ENCODE measurements around the gene RBM33. TPM values are rescaled to one million over a fixed set of nuclear protein-coding genes. Genes with fewer than 3 reads are reported as not detected.
"Not testable (repeated sequence)": the region's sequence is repeated elsewhere in the genome, so short reads cannot be mapped to it uniquely, and the experiment has no call there.

Gene RBM33
- total RNA-seq, 1 donor from 2014 or later = 67.2 TPM

DNA sequence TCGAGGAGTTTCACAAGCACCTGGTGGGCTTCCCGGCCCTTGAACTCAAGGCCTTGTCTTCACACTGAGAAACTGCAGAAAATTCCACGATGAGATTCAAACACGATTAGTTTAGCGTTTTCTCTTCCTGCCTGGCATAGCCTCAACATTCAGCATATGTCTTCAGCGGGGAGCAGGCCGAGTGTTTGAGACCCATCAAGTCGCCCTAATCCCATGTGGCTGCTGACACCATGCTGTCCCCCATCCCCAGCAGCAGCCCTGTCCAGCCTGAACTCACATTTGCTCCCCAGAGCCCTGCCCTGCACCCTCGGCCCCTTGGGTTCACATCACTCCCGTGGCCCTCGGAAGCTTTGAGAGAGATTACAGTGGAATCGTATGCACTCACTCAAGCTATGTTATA, 35.3 kb upstream of the RBM33 start:
- Mint-ChIP-seq H3K4me3 (no peak overlapping the region), H3K36me3 (no peaks in the 10 kb centered on the region), H3K27me3 (peaks cover 10% of the 10 kb centered on the region), H3K9me3 (no peaks in the 10 kb centered on the region), H3K4me1 (ENCODE audit: unreplicated experiment) (no peaks in the 10 kb centered on the region), H3K27ac (no peak overlapping the region)
- no peak for TF ChIP-seq CTCF (conservative IDR thresholded peaks at IDR 0.05)
- no peak for DNase-seq (ENCODE audit: extremely low spot score, unreplicated experiment)

DNA sequence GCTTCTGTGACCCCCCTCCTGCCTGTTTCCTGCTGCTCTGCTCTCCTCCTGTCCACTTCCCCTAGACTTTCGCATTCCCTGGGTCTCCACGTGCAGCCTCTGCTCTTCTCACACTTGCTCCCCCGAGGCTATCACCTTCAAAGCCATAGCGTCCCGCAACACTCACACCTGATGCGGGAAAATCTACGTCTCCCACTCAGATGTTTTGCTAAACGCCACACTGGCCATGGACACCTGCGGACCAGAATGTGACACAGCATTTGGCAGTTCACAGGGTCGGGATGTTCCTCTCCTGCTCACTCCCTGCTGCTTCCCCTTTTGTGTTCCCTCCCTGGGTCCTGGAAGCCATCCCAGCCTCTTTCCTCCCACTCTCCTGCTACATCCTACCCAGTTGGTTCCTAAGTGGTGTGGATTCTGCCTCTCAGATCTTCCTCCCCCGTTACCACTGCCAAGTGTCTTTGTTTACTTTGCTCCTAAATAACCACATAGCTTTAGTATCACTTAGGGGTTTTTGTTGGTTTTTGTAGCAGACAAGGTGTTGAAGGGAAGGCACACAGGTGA, 33.7 kb upstream of the RBM33 start:
- peaks cover 10% of the 10 kb centered on the region for H3K27me3 Mint-ChIP-seq
- no peak for DNase-seq (ENCODE audit: extremely low spot score, unreplicated experiment)
- no peaks in the 10 kb centered on the region for H3K4me1 Mint-ChIP-seq (ENCODE audit: unreplicated experiment)
- TF ChIP-seq CTCF (conservative IDR thresholded peaks at IDR 0.05) = no peak
- H3K4me3 Mint-ChIP-seq = no peak overlapping the region
- no peak overlapping the region for H3K27ac Mint-ChIP-seq
- peaks cover 5% of the 10 kb centered on the region for H3K9me3 Mint-ChIP-seq
- H3K36me3 Mint-ChIP-seq = peaks cover 7% of the 10 kb centered on the region

DNA sequence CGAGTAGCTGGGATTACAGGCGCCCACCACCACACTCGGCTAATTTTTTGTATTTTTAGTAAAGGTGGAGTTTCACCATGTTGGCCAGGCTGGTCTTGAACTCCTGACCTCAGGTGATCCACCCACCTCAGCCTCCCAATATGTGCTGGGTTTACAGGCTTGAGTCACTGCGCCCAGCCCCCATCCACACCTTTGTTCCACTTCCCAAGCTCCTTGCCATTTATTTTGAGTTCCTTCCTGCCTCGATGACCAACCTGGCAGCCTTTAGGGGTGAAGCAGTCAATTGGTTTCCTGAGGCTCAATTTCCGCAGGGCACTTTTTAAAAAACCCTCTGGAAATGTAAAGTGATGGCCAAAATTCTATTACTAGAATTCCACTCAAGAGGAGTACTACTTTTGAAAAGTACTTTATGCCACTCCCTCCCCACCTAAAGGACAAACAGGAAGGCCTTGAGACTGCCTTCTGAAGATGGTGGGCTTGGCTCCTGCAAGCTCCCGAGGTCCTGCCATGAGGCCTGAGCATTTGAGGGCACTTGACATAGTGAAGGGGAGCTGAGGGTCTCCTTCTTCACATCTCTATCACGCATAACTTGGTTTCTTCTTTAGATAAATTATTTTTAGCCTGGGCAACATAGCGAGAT, 32.5 kb upstream of the RBM33 start:
- H3K27ac Mint-ChIP-seq = no peak overlapping the region
- no peak overlapping the region for H3K4me3 Mint-ChIP-seq

GRCh38 chr7:155612658-155613057, 31.8 kb upstream of the RBM33 start:
- no peaks in the 10 kb centered on the region for H3K4me1 Mint-ChIP-seq (ENCODE audit: unreplicated experiment)
- no peak overlapping the region for H3K4me3 Mint-ChIP-seq
- H3K9me3 Mint-ChIP-seq = peaks cover 5% of the 10 kb centered on the region
- H3K36me3 Mint-ChIP-seq = peaks cover 10% of the 10 kb centered on the region
- peaks cover 10% of the 10 kb centered on the region for H3K27me3 Mint-ChIP-seq
- H3K27ac Mint-ChIP-seq = no peak overlapping the region
- no peak for TF ChIP-seq CTCF (conservative IDR thresholded peaks at IDR 0.05)
- no peak for DNase-seq (ENCODE audit: extremely low spot score, unreplicated experiment)

More for the DNA sequence above, 32.5 kb upstream of the RBM33 start:
- Mint-ChIP-seq H3K9me3 (peaks cover 5% of the 10 kb centered on the region), H3K36me3 (peaks cover 10% of the 10 kb centered on the region), H3K4me1 (ENCODE audit: unreplicated experiment) (no peaks in the 10 kb centered on the region), H3K27me3 (peaks cover 10% of the 10 kb centered on the region)
- no peak for TF ChIP-seq CTCF (conservative IDR thresholded peaks at IDR 0.05)
- DNase-seq (ENCODE audit: extremely low spot score, unreplicated experiment) = no peak

DNA sequence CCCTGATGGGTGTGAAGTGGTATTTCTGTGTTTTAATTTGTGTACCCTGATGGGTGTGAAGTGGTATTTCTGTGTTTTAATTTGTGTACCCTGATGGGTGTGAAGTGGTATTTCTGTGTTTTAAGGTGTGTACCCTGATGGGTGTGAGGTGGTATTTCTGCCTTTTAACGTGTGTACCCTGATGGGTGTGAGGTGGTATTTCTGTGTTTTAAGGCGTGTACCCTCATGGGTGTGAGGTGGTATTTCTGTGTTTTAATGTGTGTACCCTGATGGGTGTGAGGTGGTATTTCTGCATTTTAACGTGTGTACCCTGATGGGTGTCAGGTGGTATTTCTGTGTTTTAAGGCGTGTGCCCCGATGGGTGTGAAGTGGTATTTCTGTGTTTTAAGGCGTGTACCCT, 29.4 kb upstream of the RBM33 start:
- H3K36me3 Mint-ChIP-seq = peaks cover 10% of the 10 kb centered on the region
- H3K27ac Mint-ChIP-seq; DNase-seq (ENCODE audit: extremely low spot score, unreplicated experiment); H3K4me3 Mint-ChIP-seq; H3K9me3 Mint-ChIP-seq; H3K27me3 Mint-ChIP-seq; H3K4me1 Mint-ChIP-seq (ENCODE audit: unreplicated experiment): not testable (repeated sequence)

DNA sequence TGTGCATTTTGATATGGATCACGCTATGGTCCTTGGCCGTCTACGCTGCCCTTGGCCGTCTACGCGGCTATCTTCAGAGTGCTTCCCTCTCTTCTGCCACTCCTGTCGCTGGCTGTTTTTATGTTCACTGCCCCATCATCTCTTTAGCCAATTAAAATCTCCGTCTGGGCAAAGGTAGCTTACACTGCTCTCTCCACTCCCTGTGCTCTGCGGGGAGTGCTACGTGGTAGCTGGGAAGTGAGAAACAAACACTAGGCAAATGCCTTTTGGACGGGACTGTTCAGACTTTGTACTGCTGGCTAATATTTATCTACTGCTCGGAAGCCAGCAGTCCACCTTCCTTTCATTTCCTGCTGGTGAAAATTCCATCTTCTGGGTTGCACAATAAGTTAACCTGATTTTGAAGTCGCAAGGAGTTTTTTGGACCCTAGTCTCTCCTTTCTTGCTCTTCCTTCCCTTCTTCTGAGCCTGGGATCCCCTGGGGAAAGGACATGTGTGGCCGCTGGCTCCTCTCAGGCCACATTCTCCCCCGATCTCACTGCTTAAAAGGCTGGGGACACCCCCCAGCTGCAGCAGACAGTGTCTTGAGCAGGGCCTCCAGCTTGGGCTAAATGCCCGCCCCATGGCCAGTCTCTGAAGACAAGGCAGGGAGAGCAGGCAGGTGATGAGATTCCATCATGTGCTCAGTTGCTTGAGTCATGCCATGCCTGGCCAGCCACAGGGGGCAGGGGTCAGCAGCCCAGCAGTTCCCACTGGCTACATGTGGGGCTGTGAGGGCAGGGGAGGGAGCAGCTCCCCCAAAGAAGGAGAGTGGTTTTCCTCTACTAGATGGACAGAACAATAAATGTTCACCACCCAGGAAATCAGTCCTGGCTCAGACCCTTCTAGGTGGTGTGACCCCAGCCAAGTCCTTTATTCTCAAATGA, 25.5 kb upstream of the RBM33 start:
- peaks cover 8% of the 10 kb centered on the region for H3K4me1 Mint-ChIP-seq (ENCODE audit: unreplicated experiment)
- DNase-seq (ENCODE audit: extremely low spot score, unreplicated experiment) = no peak
- no peaks in the 10 kb centered on the region for H3K27me3 Mint-ChIP-seq
- peak overlapping the region; percentile 76 for H3K27ac Mint-ChIP-seq
- H3K4me3 Mint-ChIP-seq = peak overlapping the region; percentile 34
- H3K9me3 Mint-ChIP-seq = peaks cover 5% of the 10 kb centered on the region
- no peak for TF ChIP-seq CTCF (conservative IDR thresholded peaks at IDR 0.05)
- H3K36me3 Mint-ChIP-seq = peaks cover 10% of the 10 kb centered on the region

Data from type B pancreatic cell (in vitro differentiated cells).